ENCODE data around the gene ANKRD44.

DNA sequence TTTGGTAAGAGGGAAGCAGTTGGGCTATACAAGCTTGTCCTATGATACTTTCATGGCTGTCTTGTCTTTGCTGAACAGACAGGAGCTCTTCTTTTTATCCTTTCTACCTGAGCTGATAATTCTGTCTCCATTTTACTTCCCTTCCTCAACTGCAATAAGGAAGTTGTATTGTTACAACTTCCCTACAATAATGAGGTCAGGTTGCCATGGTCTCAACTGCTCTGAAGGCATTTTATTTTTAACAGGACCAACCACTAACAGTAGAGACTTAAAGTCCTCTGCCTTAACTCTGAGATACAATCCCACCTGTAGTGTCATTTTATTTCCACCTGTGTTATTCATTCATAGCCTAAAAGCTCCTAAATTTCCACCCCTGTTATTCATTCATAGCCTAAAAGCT is 265.5 kb downstream of the ANKRD44 start:
- TF ChIP-seq EZH2phosphoT487 (IDR thresholded peaks at IDR 0.05; ENCODE audit: insufficient read depth, low read depth), result no peak
- TF ChIP-seq EZH2 (IDR thresholded peaks at IDR 0.05; ENCODE audit: insufficient read depth, poor library complexity, severe bottlenecking), result no peak
